ENCODE measurements around the gene ZFP36.
A peak's percentile ranks its signal among the peaks of the same experiment; 100 is the strongest.

The ZFP36 gene

DNA sequence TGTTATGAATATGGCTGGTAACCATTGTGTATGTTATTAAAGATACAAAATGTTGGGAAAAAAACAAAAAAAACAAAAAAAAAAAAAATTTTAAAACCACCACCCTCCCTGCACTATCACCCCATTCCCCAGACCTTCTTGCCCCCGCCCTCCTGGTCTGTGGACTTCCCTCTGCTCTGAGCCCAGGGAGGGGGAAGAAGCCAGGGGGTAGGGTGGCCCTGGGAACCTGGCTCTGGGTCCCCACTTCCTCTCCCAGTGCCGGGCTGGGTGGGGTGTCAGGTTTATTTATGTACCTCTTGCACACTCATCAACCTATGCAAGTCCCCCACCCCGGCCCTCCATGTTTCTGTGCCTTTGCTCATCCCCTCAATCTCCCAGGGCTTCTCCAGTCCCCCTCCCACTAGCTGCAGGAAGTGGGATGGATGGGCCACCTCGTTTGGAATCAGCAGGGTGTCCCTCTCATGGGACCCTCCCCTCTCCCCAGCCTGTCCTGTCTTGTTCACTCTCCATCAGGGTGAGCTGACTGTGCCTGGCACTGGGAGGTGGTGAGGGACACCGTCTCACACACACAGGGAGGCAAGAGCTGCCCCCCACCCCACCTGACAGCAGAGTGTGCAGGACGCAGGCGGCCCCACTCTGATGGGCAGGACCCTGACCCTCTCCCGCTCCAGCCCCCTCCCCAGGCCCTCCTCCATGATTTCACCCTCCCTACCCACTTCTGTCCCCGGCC lies 21.6 kb upstream of the ZFP36 start:
- no peak for DNase-seq

DNA sequence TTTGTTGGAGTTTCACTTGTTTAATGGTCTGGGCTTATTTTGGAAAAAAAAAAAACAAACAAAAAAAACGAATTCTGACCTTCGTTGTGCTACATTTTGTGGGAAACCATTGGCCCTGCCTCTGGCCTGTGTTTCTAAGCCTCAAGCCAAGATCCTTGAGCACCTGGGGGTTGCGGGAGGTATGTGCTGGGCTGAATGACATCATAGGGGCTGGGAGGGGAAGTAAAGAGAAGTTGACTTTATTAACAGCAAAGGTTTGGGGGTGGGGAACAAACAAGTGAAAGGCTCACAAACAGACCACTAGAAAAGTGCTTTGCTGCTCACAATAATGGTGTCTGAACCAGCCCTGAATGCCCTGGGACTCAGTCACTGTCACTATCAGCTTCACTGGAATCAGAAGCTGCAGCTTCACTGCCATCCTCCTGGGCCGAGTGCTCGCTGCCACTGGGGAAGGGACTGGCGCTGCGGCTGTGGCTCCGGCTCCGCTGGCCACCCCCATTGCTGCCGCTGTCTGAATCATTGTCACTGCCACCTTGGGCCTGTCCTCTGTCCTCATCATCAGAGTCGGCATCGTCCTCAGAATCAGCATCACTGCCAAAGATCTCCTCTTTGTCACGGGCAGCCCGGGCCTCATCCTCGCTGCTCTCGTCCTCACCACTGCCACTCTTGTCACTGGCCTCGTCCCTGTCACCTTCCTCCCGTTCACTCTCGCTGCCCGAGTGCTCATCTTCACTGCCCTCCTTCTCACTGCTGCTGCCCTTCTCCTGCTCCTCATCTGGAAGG lies 20.8 kb upstream of the ZFP36 start:
- DNase-seq: no peak

DNA sequence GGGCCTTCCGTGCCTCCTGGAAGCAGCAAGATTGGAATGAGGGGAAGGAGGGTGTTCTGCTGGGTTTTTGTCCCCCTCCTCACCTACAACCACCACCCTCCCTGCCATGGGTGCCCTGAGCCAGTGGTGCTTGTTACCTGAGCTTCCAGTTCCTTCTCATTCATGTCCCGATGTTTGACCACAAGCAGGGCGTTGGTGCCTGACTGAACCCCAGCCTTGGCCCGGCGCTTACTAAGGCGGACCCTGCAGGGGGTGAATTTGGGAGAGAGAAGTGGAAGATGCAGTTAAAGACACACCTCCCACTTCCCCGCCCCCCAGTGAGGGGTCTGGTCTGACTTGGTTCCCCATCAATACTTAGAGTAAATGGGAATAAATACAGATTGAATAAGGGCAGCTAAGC lies 20.1 kb upstream of the ZFP36 start:
- DNase-seq: no peak

DNA sequence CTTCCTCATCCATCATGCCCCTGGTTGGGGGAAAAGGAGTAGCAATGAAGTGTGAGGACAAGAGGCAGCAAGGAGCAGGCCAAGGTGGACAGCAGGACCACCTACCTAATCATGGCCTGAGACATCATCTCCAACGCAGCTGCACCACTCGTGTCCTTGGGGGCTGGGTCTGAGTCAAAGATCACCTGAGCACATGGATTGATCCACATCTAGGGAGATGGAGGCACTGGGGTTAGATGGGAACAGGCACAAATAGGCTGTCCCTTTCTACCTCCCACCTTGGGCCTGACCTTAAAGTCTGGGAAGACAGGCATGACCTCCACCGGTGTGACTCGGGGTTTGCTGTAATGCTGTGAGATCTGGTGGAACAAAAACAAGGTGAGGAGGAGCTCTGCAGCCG lies 18.0 kb upstream of the ZFP36 start:
- no peak for DNase-seq

DNA sequence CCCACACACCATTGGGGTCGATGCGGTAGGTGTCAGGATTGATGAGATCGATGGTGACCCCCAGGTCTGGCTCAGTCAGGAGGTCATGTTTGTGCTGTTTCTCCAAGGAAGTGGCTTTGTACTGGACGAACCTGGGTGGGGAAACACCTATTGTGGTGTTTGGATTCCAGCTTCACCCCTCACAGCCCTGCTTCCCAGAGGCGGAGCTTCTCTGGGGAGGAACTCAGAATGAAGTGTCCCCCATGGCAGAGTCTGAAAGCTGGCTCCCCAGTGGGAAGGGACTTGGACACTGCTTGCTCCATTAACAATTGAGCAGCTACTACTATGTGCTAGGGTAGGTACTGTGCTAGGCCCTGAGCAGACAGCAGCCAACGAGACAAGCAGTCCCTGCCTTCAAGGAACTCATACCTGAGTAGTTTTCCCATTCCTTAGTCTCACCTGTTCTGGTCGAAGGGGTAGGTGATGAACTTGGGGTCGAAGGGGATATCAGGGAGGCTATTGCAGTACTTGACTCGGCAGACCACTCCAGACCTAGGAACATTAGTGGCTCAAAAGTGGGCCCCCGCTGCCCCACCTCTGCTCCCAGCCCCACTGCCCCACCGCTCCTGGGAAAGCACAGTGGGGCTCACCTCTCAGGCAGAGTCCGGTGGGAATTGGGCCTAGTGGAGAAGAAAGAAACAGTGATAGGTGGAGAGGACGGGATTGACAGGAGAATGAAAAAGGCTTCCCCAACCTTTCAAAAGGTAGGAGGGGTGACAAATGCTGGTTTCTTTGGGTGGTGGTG lies 16.8 kb upstream of the ZFP36 start:
- no peak for DNase-seq

DNA sequence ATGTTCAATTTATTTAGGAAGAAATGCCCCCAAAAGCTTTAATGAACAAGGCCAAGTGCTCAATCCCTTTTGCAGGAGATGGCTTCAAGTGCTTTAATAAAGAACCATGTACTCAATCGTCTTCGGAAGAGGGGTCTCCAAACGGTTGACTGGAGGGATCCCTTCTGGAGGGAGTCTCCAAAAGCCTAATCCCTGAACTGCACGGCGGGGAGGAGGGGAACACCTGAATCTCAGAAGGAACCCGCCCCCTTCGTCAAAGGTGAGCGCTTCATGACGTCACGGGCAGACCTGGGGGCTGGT lies 16.2 kb upstream of the ZFP36 start:
- no peak for DNase-seq

DNA sequence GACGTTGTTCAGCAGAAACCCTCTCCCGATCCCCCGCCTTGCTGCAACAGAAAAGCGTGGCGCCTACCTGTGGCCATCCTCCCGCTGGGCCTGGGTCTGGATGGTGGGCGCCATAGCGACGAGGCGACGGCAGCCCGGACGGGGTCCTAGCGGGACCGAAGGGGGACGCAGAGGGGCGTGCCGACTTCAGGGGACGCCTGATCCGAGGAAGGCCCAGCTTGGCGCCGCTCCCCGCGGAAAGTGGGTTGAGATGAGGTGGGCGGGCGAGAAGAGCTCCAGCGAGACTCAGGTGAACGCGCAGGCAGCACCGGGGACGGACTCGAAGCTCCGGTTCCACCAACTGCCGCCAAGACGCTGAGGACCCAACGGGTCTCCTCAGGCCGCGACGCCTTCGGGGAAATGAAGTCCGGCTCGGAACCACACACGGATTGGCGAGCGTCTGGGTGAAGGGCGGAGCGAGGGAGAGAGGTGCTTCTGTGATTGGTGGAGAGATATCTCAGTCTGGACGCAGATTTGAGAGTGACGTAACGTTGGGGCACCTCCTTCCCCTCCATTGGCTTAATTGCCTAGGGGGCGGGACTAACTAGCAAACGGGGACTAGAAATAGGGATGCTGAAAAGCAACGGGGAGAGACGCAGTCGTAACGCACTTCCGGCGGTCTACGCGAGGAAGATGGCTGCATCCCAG lies 15.8 kb upstream of the ZFP36 start, which contains the start of the genes MED29 and PAF1:
Gene MED29 (plus strand): TSS at position 628 of the 687 bp plus-strand sequence. CDS start 45 bp downstream, at position 673.
Gene PAF1 (minus strand): TSS at position 356 of the 687 bp plus-strand sequence. CDS start 242 bp downstream, at position 114.
- DNase-seq: peak; percentile 99

DNA sequence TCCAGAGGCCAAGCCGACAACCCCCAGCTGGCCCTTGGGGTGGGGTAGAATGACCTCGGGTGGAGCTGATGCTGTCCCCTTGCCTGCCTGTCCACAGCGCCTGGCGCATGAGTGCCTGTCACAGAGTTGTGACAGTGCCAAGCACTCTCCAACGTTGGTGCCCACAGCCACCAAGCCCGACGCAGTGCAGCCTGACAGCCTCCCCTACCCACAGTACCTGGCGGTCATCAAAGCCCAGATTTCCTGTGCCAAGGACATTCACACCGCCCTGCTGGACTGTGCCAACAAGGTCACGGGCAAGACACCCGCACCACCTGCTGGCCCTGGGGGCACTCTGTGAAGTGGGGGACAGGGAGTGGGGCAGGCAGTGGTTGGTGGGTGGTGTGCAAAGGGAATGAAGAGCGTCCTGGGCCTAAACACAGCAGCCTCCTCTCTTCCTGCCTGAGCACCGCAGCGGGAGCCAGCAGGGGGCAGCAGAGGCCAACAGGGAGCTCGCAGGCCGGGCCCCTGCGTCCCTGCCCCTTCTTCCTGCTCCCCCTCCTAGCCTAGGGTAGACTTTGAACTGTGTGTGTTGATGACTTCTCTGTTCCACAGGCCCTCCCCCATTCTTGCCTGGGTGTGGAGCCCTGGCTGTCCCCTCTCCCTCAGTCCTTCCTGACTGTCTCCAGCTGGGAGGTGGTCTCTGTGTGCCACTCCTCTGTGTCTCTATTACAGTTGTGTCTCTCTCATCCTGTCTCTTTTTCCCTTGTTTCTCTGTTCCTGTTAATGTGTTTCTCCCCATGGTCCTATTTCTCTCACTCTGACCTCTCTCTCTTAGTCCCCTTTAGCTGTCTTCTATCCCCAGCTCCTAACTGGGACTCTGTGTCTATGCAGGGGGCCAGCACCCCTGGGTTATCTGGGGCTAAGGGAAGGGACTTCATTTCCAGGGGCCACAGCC lies 9.0 kb upstream of the ZFP36 start:
- peak; percentile 84 for DNase-seq

DNA sequence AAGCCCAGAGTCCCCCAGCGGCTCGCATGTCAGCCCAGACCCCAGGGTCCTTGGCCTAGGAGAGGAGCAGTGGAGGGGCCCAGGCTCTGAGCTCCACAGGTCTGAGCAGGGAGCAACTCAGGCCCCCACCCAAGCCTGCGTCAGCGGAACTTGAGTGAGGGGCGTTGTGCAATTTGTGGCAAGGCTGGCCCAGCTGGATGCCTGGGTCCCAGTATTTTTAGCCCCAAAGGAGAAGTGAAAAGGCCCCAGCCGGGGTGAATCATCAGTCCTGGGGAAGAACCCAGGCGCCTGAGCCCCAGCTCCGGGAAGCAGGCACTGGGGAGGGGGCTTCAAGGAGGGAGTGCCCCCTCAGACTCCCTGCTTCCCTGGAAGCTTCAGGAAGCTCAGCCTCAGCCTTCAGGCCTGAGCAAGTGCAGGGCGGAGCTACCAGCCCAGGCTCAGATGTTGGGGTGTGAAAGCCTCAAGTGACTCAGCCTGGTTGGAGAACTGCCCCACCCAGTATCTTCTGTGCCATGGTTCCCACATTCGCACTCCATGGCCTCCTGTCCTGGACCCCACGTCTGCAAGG lies 8.3 kb upstream of the ZFP36 start:
- DNase-seq: no peak

DNA sequence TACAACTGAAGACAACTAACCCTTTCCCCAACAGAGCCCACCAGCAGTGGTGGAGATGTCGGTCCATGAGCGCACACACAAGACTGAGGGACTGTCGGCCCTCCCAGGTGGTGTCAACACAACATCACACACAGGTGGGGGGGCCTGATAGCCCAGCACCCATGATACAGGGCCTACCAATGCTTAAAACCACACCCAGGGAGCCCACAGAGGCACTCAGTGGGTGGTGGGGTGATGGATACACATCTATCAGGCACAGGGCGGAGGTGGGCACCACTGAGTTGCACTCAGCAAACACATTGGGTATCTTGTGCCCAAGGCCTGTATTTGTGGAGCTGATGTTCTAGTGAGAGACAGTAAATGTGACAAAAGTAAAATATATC lies 7.0 kb upstream of the ZFP36 start:
- no peak for DNase-seq

DNA sequence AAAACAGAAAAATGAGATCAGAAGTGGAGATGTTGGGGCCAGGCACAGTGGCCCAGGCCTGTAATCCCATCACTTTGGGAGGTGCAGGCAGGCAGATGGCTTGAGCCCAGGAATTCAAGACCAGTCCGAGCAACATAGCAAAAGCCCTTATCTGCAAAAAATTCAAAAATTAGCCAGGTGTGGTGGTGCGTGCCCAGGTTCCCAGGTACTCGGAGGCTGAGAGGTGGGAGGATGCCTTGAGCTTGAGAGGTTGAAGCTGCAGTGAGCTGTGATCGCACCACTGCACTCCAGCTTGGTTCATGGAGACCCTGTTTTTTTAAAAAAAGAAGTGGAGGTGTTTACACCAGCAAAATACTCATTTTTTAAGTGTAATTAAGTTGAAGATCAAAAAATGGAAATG lies 6.6 kb upstream of the ZFP36 start:
- no peak for DNase-seq

DNA sequence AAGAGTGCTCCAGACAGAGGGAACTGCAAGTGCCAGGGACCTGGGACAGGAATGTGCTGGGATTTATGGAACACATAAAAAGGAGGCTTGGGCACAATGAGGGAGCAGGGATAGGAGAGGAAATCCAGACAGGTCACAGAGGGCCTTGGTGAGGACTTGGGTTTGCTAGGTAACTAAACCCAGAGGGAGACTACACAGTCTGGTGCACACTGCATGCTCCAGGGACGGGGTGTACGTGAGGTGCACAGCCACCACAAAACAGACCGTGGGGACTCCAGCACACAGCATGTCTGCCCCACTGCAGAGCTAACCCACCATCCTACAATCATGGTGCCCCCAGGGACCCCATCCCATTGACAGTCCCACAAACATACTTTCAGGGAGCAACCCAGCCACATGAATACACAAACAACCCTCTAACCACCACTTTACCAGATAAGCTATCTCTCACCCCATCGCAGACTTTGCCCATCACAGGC lies 5.5 kb upstream of the ZFP36 start:
- DNase-seq: no peak

DNA sequence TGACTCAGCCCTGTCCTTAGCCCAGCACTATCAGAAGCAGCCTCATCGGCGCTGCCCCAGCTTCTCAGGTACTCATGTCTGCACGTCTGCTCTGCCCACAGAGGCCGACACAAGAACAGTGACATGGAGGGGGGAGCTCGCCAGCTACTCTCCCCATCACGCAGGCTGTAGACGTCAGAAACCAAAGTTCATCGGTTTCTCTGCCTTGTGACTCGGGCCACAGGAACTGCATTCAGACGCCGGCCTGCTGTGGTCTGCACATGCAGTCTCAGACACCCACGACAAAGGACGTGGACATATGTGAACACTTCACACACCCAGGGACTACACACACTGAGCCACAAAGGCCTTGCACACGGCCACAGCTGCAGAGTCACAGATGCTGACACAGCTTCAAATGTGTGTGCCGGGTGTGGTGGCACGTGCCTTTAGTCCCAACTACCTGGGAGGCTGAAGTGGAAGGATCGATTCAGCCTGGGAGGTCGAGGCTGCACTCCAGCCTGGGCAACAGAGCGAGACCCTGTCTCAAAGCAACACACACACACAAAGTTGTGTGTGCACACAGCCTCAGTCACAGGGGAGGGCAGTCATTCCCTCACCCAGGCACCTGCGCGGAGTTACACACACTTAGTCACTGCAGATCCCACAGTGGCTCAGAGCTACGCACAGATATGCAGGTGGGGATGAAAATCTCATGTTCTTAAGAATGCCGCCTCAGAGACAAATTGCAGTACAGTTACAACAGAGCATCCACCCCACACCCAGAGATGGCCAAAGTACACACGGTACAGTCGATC lies 4.9 kb upstream of the ZFP36 start:
- no peak for DNase-seq

DNA sequence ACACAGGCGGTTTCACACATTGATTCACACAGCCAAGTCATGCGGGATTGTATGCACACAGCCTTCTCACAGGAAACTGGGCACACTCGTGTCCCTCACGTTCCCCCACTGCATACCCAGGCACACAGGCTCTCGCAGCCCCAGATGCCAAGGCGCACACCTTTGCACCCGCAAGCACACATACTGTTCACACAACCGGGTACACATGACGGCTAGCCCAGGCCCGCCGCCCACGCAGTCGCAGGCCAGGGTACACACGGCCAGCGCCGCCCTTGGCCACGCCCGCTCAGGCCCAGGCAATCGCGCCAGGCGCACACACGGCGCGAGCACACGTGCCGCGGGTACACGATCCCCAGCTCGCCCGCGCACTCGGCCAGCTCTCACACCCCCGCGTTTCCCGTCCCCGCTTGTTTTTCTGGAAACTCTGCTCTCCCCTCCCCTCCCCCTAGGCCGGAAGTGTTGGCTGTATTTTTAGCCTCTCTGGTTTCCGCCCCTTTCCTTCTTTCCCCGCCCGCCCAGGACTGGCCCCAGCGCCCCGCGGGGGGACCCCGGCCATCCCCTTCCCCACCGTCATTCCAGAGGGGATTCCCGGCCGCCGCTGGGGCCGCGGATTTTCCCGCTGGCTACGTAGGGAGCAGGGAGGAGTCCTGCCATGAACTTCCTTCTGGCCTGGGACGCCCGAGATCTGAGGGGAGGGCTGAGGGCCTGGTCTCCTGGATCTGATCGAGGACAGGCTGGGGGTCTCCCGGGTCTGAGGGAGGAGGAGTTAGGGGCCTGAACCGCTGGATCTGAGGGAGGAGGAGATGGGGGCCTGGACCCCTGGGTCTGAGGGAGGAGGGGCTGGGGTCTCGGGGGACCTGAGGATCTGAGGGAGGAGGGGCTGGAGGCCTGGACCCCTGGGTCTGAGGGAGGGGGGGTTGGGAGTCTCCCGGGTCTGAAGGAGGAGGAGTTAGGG lies 4.0 kb upstream of the ZFP36 start:
- DNase-seq: peak; percentile 94

DNA sequence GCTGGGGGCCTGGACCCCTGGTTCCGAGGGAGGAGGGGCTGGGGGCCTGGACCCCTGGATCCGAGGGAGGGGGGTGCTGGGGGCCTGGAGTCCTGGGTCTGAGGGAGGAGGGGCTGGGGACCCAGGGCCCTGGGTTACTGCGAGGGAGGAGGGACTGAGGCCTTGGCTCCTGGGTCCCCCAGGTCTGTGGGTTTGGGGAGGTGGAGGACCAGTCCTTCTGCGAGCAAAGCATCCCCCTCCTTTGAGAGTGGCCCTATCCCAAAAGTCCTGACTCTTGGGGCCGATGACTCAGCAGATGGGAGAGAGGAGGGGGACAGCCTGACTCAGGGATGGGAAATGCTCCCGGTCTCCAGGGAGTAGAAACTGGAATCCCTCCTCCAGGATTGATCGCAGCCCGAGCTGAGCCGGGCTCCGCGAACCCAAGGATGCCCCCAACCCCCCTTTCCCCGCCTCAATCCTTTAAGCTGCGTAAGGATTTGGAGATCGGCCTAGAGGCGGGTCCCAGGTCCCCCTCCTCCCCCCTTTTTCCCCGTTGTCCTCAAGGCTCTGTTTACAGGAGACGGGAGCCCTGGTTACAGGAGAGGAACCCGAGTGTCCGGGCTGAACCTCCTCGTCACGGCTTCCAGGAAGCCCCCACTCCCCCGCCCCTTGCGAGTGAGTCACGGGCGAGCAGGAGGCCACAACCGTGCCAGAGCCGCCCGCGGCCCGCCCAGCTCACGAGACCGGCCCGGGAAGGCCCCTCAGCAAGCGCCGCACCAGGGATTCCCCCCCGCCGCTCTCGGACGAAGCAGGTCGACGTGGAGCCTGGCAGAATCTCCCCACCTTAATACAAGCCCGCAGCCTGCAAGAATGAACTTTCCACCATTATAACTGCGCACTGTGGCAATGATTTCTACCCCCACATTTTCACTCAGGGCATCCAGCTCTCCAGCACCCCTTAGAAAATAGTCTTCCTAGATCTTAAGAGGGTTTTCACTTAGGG lies 3.0 kb upstream of the ZFP36 start:
- DNase-seq: peak; percentile 93

DNA sequence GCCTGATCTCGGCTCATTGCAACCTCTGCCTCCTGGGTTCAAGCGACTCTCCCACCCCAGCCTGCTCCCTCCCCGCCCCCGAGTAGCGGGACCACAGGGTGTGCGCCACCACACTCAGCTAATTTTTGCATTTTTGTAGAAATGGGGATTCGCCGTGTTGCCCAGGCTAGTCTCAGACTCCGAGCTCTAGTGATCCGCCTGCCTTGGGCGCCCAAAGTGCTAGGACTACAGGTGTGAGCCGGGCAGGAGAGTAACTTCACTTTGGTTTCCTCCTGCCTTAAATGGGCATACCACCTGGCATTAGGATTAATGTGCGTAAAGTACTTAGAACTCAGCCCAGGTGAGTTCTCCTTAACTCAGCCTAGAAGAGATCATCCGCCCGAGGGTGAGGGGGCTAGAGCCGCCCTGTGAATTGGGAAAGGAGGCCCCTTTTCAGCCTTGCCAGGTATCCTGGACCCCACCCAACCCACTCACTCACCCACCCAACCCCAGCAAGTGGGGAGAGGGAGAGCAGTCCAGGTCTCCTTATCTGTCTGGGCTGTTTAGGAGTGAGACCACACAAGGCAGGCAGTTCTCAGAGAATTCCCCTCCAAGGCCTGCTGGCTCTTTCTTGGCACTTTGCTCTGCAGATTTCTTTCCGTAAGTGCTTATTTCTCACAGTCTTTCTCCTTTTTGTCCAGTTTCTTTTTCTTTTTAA lies 1.2 kb upstream of the ZFP36 start:
- no peak for DNase-seq

DNA sequence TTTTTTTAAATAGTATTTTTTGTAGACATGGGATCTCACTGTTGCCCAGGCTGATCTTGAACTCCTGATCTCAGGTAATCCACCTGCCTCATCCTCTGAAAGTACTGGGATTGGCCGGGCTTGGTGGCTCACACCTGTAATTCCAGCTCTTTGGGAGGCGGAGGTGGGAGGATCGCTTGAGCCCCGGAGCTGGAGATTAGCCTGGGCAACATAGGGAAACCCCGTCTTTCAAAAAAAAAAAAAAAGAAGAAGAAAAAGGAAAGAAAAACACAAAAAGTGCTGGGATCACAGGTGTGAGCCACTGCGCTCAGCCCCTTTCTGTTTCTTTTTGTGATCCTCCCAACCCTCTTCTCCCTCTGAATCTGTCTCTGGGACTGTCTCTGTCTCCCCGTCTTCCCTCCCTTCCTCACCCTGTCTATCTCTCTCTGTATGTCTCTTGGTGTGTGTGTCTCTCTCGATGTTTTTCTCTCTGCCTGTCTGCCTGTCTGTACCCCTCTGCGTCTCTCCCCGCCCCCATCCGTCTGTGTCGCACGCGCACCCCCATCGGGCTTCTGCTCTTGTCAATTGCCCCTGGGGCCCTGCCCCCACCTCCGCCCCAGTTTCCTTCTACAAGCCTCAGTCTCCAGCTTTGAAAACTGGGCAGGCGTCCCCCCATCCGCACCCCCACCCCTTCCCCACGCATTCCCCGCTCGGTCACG lies 540 bp upstream of the ZFP36 start:
- peak; percentile 64 for DNase-seq

All from GDM1 (cell line).